CD4-positive, alpha-beta T cell (primary cell): Measurements from ENCODE around the gene ABTB1. TPM values are rescaled to one million over a fixed set of nuclear protein-coding genes. Genes with fewer than 3 reads are reported as not detected.

ENCODE experiments used
- ATAC-seq: fragments of 200-7000 bp; cut with Tn5 transposase; one replicate; pipeline ENCODE4 v1.10.0; 2022; ENCODE audit warnings: mild to moderate bottlenecking; ENCODE audit not compliant: poor library complexity
- CTCF ChIA-PET: fragments of 350-600 bp; sonication (Branson Sonifier 250); formaldehyde crosslinking; loops from one replicate; lab custom pipeline; 2021; ENCODE audit warnings: antibody characterized with exemption, inconsistent platforms; lab: Charles Lee
- POLR2A ChIA-PET: fragments of 350-600 bp; sonication (Branson Sonifier 250); formaldehyde crosslinking; loops from one replicate; lab custom pipeline; 2021; ENCODE audit warnings: antibody characterized with exemption, inconsistent platforms; lab: Charles Lee
- DNase-seq, 14 experiments: peaks; one replicate each; pipeline ENCODE4 v3.0.0-alpha.2; 2013 to 2020; ENCODE audit warnings: mixed read lengths in 2 of 14
- H3K27ac ChIP-seq, 2 donors: one replicate each; pipeline versions ENCODE4 v1.5.1 to v1.7.0; 2013; ENCODE audit warnings: low read length in 2 of 2, low read depth in 1 of 2, mild to moderate bottlenecking in 1 of 2
- H3K27me3 ChIP-seq, 2 experiments: 1 replicate in 1 of 2; 2 replicates in 1 of 2; pipeline versions ENCODE4 v1.6.1 to v1.7.0; 2013; ENCODE audit warnings: low read length in 2 of 2, control low read depth in 1 of 2, mild to moderate bottlenecking in 1 of 2, moderate library complexity in 1 of 2; ENCODE audit not compliant: insufficient read depth in 2 of 2, control insufficient read depth in 1 of 2
- H3K36me3 ChIP-seq: one replicate; pipeline ENCODE4 v1.6.1; 2013; ENCODE audit warnings: low read length, control low read depth; ENCODE audit not compliant: insufficient read depth
- H3K4me1 ChIP-seq: one replicate; pipeline ENCODE4 v1.6.1; 2013; ENCODE audit warnings: low read length, control low read depth; ENCODE audit not compliant: insufficient read depth
- H3K4me3 ChIP-seq: one replicate; pipeline ENCODE4 v1.5.1; 2013; ENCODE audit warnings: mild to moderate bottlenecking, low read length, moderate library complexity
- H3K9me3 ChIP-seq, 2 experiments: 1 replicate in 1 of 2; 2 replicates in 1 of 2; pipeline versions ENCODE4 v1.6.1 to v1.7.0; 2013; ENCODE audit warnings: low read length in 2 of 2, mild to moderate bottlenecking in 2 of 2, control low read depth in 1 of 2, moderate library complexity in 1 of 2; ENCODE audit not compliant: control insufficient read depth in 1 of 2, insufficient read depth in 1 of 2
- H3K27ac Mint-ChIP-seq: one replicate; pipeline ENCODE4 v1.8.0; 2020; ENCODE audit warnings: mixed read lengths
- H3K27me3 Mint-ChIP-seq: one replicate; pipeline ENCODE4 v1.8.0; 2021; ENCODE audit warnings: mixed read lengths
- H3K36me3 Mint-ChIP-seq: one replicate; pipeline ENCODE4 v1.8.0; 2021; ENCODE audit warnings: low read depth, mixed read lengths
- H3K4me1 Mint-ChIP-seq: one replicate; pipeline ENCODE4 v1.8.0; 2021; ENCODE audit warnings: low read depth, mixed read lengths
- H3K4me3 Mint-ChIP-seq: one replicate; pipeline ENCODE4 v1.8.0; 2020; ENCODE audit warnings: mild to moderate bottlenecking, mixed read lengths
- H3K9me3 Mint-ChIP-seq: one replicate; pipeline ENCODE4 v1.8.0; 2020; ENCODE audit warnings: mixed read lengths
- CTCF ChIP-seq: fragments of 200-600 bp; IDR thresholded peaks from one replicate; pipeline ENCODE4 v1.8.0; 2022; ENCODE audit warnings: antibody characterized with exemption, mild to moderate bottlenecking
- intact Hi-C, 2 experiments: fragments of 100-400 bp; cut with DNase I in 1 of 2; cut with micrococcal nuclease in 1 of 2; formaldehyde crosslinking; loops; one replicate each; pipeline versions ENCODE4 v1.15.1 to v1.9.0; 2023 to 2025; cut with DNase I, micrococcal nuclease
- total RNA-seq, 174 experiments: library from RNA in 2 of 174; stranded (reverse) in 2 of 174; gene quantifications; one replicate each; pipeline ENCODE4 v1.2.3 and lab custom pipeline; 2021 to 2026

The ABTB1 gene
- total RNA-seq, 2 experiments from 2014 or later, result 116 to 118 TPM

GRCh38 chr3:127665586-127665985, 7.2 kb upstream of the ABTB1 start:
- no peak overlapping the region for H3K27ac Mint-ChIP-seq
- H3K4me1 Mint-ChIP-seq, result no peaks in the 10 kb centered on the region
- Histone ChIP-seq H3K4me1 (no peaks in the 10 kb centered on the region), H3K27ac (no peak overlapping the region), H3K4me3 (no peak overlapping the region), H3K36me3 (no peaks in the 10 kb centered on the region), H3K27me3 (no peaks in the 10 kb centered on the region), H3K9me3 (no peaks in the 10 kb centered on the region)
- ChIA-PET POLR2A (no interaction called here), CTCF (no interaction called here)
- TF ChIP-seq CTCF, result no peak
- H3K27me3 Mint-ChIP-seq, result no peaks in the 10 kb centered on the region
- intact Hi-C loops, result no loop called here
- DNase-seq (no peak), ATAC-seq (no peak)
- no peaks in the 10 kb centered on the region for H3K9me3 Mint-ChIP-seq
- no peaks in the 10 kb centered on the region for H3K36me3 Mint-ChIP-seq
- no peak overlapping the region for H3K4me3 Mint-ChIP-seq

GRCh38 chr3:127666676-127667075, 6.1 kb upstream of the ABTB1 start:
- intact Hi-C loops, result no loop called here
- no peaks in the 10 kb centered on the region for H3K27me3 Mint-ChIP-seq
- no peaks in the 10 kb centered on the region for H3K9me3 Mint-ChIP-seq
- no peak for ATAC-seq
- no peaks in the 10 kb centered on the region for H3K36me3 ChIP-seq
- ChIA-PET CTCF (no interaction called here), POLR2A (no interaction called here)
- H3K27me3 ChIP-seq, result no peaks in the 10 kb centered on the region
- no peaks in the 10 kb centered on the region for H3K9me3 ChIP-seq
- peaks cover 5% of the 10 kb centered on the region for H3K4me1 ChIP-seq
- no peak overlapping the region for H3K4me3 Mint-ChIP-seq
- no peak for DNase-seq
- H3K27ac ChIP-seq, result no peak overlapping the region
- TF ChIP-seq CTCF, result no peak
- peaks cover under 1% of the 10 kb centered on the region for H3K36me3 Mint-ChIP-seq
- no peak overlapping the region for H3K4me3 ChIP-seq
- no peak overlapping the region for H3K27ac Mint-ChIP-seq
- H3K4me1 Mint-ChIP-seq, result peaks cover 9% of the 10 kb centered on the region

GRCh38 chr3:127667119-127667681, 5.6 kb upstream of the ABTB1 start:
- ChIA-PET CTCF (no interaction called here), POLR2A (no interaction called here)
- Mint-ChIP-seq H3K27me3 (no peaks in the 10 kb centered on the region), H3K4me1 (peaks cover 13% of the 10 kb centered on the region), H3K27ac (no peak overlapping the region), H3K4me3 (no peak overlapping the region), H3K9me3 (no peaks in the 10 kb centered on the region), H3K36me3 (peaks cover 4% of the 10 kb centered on the region)
- Histone ChIP-seq H3K4me1 (peaks cover 11% of the 10 kb centered on the region), H3K9me3 (no peaks in the 10 kb centered on the region), H3K27me3 (no peaks in the 10 kb centered on the region), H3K27ac (no peak overlapping the region), H3K4me3 (no peak overlapping the region), H3K36me3 (no peaks in the 10 kb centered on the region)
- ATAC-seq, result no peak
- intact Hi-C loops, result no loop called here
- DNase-seq, result no peak
- TF ChIP-seq CTCF, result no peak
